ENCODE measurements around the gene SLC39A13.

Gene SLC39A13

GRCh38 chr11:47383071-47383470, 25.3 kb upstream of the SLC39A13 start:
- in situ Hi-C loops (cut with MboI; ENCODE audit: low sequenced_read_pairs) = no loop called here

GRCh38 chr11:47384498-47384897, 23.9 kb upstream of the SLC39A13 start:
- in situ Hi-C loops (cut with MboI; ENCODE audit: low sequenced_read_pairs) = no loop called here

GRCh38 chr11:47387944-47388696, 20.3 kb upstream of the SLC39A13 start:
- in situ Hi-C loops (cut with MboI; ENCODE audit: low sequenced_read_pairs) = no loop called here

GRCh38 chr11:47388697-47389576, 19.5 kb upstream of the SLC39A13 start:
- in situ Hi-C loops (cut with MboI; ENCODE audit: low sequenced_read_pairs) = no loop called here

GRCh38 chr11:47389577-47390421, 18.6 kb upstream of the SLC39A13 start:
- in situ Hi-C loops (cut with MboI; ENCODE audit: low sequenced_read_pairs) = no loop called here

- in situ Hi-C loops (cut with MboI; ENCODE audit: low sequenced_read_pairs) = no loop called here
Observed at GRCh38 chr11:47390422-47390760, 18.0 kb upstream of the SLC39A13 start.

- in situ Hi-C loops (cut with MboI; ENCODE audit: low sequenced_read_pairs) = no loop called here
Observed at GRCh38 chr11:47391077-47391583, 17.3 kb upstream of the SLC39A13 start.

- in situ Hi-C loops (cut with MboI; ENCODE audit: low sequenced_read_pairs) = no loop called here
Observed at GRCh38 chr11:47391711-47392432, 16.5 kb upstream of the SLC39A13 start.

GRCh38 chr11:47392546-47393162, 15.7 kb upstream of the SLC39A13 start:
- in situ Hi-C loops (cut with MboI; ENCODE audit: low sequenced_read_pairs) = no loop called here

GRCh38 chr11:47393163-47394049, 15.0 kb upstream of the SLC39A13 start:
- in situ Hi-C loops (cut with MboI; ENCODE audit: low sequenced_read_pairs) = no loop called here

- in situ Hi-C loops (cut with MboI; ENCODE audit: low sequenced_read_pairs) = no loop called here
Observed at GRCh38 chr11:47394050-47394321, 14.4 kb upstream of the SLC39A13 start.

GRCh38 chr11:47394322-47395222, 13.8 kb upstream of the SLC39A13 start:
- in situ Hi-C loops (cut with MboI; ENCODE audit: low sequenced_read_pairs) = no loop called here

GRCh38 chr11:47395223-47396048, 13.0 kb upstream of the SLC39A13 start:
- in situ Hi-C loops (cut with MboI; ENCODE audit: low sequenced_read_pairs) = no loop called here

- in situ Hi-C loops (cut with MboI; ENCODE audit: low sequenced_read_pairs) = no loop called here
Observed at GRCh38 chr11:47396049-47396320, 12.4 kb upstream of the SLC39A13 start.

GRCh38 chr11:47398011-47398410, 10.4 kb upstream of the SLC39A13 start:
- in situ Hi-C loops (cut with MboI; ENCODE audit: low sequenced_read_pairs) = no loop called here

GRCh38 chr11:47398551-47398950, 9.8 kb upstream of the SLC39A13 start:
- in situ Hi-C loops (cut with MboI; ENCODE audit: low sequenced_read_pairs) = no loop called here
